Ascending aorta (tissue), 2 donors: Measurements from ENCODE around the gene UBB. TPM values are rescaled to one million over a fixed set of nuclear protein-coding genes. Genes with fewer than 3 reads are reported as not detected.
A peak's percentile ranks its signal among the peaks of the same experiment; 100 is the strongest.

Experiments used
- DNase-seq, 2 donors: peaks; one replicate each; pipeline ENCODE4 v3.0.0-alpha.2; 2019; ENCODE audit warnings: low spot score in 2 of 2
- H3K27ac ChIP-seq, 2 donors: fragments of 200-600 bp; sonication (generic); one replicate each; pipeline ENCODE4 v1.5.1; 2016 to 2017; ENCODE audit warnings: mild to moderate bottlenecking in 1 of 2
- H3K27me3 ChIP-seq: fragments of 200-600 bp; sonication (generic); one replicate; pipeline ENCODE4 v1.5.1; 2017
- H3K36me3 ChIP-seq, 2 donors: fragments of 200-600 bp; sonication (generic); one replicate each; pipeline ENCODE4 v1.5.1; 2016
- H3K4me1 ChIP-seq, 2 donors: fragments of 200-600 bp; sonication (generic); one replicate each; pipeline ENCODE4 v1.5.1; 2016 to 2017; ENCODE audit warnings: mild to moderate bottlenecking in 1 of 2
- H3K4me3 ChIP-seq, 2 donors: fragments of 200-600 bp; sonication (generic); one replicate each; pipeline ENCODE4 v1.5.1; 2016 to 2017; ENCODE audit warnings: mild to moderate bottlenecking in 1 of 2
- H3K9me3 ChIP-seq, 2 donors: fragments of 200-600 bp; sonication (generic); one replicate each; pipeline ENCODE4 v1.5.1; 2016
- intact Hi-C: fragments of 100-400 bp; cut with DNase I; formaldehyde crosslinking; loops from one replicate; pipeline ENCODE4 v1.15.1; 2023
- total RNA-seq: library from RNA; depleted of rRNA; stranded (reverse); fragments of >200 nt; gene quantifications from one replicate; pipeline ENCODE4 v1.1.0, GENCODE V29; 2016
- TF ChIP-seq, protein P1 (sequence below), 3 experiments: fragments of 200-600 bp in 2 of 3; fragments of 450-650 bp in 1 of 3; sonication (generic) in 2 of 3; IDR thresholded peaks; one replicate each; pipeline ENCODE4 v1.5.1; 2016 to 2019; ENCODE audit warnings: antibody characterized with exemption in 3 of 3, mild to moderate bottlenecking in 1 of 3, moderate library complexity in 1 of 3

UBB gene
- total RNA-seq, 1 donor from 2014 or later, result 615 TPM

DNA sequence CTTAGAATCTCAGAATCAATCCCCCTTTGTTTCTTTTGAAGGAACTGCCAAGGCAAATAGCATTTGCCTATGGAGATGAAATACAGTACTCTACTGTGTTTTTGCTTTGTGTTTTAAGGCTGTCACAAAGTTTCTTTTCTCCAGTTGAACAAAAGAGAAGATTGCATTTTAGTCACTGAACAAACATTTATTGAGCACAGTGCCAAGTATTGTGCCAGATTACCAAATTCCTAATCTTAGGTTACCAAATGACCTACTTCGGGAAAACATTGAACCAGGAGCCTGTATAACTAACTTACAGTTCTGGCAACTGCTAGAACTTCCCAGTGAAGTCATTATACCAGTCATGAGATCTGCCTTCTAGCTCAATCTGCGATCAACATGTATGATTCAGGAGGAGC lies 3.0 kb upstream of the UBB start:
- peaks cover 10 to 15% of the 10 kb centered on the region in 2 donors for H3K36me3 ChIP-seq
- peaks cover 7 to 29% of the 10 kb centered on the region in 2 donors for H3K4me1 ChIP-seq
- H3K27ac ChIP-seq, result peak overlapping the region; percentile 15 to 55
- TF ChIP-seq, protein P1, sequence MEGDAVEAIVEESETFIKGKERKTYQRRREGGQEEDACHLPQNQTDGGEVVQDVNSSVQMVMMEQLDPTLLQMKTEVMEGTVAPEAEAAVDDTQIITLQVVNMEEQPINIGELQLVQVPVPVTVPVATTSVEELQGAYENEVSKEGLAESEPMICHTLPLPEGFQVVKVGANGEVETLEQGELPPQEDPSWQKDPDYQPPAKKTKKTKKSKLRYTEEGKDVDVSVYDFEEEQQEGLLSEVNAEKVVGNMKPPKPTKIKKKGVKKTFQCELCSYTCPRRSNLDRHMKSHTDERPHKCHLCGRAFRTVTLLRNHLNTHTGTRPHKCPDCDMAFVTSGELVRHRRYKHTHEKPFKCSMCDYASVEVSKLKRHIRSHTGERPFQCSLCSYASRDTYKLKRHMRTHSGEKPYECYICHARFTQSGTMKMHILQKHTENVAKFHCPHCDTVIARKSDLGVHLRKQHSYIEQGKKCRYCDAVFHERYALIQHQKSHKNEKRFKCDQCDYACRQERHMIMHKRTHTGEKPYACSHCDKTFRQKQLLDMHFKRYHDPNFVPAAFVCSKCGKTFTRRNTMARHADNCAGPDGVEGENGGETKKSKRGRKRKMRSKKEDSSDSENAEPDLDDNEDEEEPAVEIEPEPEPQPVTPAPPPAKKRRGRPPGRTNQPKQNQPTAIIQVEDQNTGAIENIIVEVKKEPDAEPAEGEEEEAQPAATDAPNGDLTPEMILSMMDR (IDR thresholded peaks at IDR 0.05), result no peak
- H3K9me3 ChIP-seq, result no peaks in the 10 kb centered on the region
- intact Hi-C loops, result loop anchor here (2.0 kb wide), 1 partner anchor 91 kb away; no protein-coding TSS in a partner anchor
- no peak overlapping the region for H3K4me3 ChIP-seq
- no peaks in the 10 kb centered on the region for H3K27me3 ChIP-seq
- no peak for DNase-seq

DNA sequence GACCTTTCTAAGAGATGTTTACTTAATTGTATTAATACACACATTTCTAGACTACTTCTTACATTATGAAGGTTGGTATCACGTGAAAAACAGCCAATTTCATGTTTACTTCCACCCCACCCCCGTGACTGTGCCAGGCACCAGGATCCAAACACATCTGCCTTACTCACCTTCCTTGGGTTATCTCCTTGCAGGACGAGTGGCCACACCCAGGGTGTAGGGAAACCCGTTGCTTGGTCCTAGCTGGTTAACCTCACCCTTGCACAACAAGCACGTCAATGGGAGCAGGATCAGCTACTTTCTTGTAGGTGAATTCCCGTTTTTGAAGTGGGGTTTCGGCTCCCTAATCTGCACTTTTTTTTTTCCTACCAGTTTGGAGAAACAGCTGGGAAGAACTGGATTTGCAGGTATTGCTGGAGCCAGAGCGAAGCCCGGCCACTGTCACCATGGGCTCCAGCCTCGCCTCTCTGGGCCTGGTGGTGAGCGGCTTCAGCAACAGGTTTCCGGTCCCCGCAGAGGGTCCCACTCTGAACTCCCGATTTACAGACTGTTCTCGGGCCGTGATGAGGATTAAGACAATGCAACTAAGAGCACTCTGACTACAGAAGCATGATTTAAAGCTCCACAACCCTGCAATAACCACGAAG lies 2.1 kb upstream of the UBB start:
- no peak for DNase-seq
- Histone ChIP-seq H3K27me3 (no peaks in the 10 kb centered on the region), H3K9me3 (no peaks in the 10 kb centered on the region), H3K36me3 (peaks cover 15 to 23% of the 10 kb centered on the region in 2 donors), H3K27ac (peak overlapping the region; percentile 15 to 55), H3K4me3 (no peak overlapping the region), H3K4me1 (peaks cover 8 to 26% of the 10 kb centered on the region in 2 donors)
- TF ChIP-seq, protein P1 (IDR thresholded peaks at IDR 0.05), result no peak
- intact Hi-C loops, result loop anchor here (2.0 kb wide), 1 partner anchor 92 kb away; no protein-coding TSS in a partner anchor

DNA sequence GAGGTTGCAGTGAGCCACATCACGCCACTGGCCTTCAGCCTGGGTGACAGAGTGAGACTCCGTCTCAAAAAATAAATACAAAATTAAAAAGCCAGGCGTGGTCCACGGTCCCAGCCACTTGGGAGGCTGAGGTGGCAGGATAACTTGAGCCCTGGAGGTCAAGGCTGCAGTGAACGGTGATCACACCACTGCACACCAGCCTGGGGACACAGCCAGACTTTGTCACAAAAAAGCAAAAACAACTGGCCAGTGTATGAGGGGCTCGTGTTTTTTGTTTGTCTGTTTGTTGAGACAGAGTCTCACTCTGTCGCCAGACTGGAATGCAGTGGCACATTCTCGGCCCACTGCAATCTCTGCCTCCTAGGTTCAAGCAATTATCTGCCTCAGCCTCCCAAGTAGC lies 1.2 kb upstream of the UBB start:
- DNase-seq, result no peak
- Histone ChIP-seq H3K4me3 (peak overlapping the region in 1 of 2 donors; percentile 83), H3K4me1 (peaks cover 8 to 20% of the 10 kb centered on the region in 2 donors), H3K9me3 (no peaks in the 10 kb centered on the region), H3K36me3 (peaks cover 15 to 28% of the 10 kb centered on the region in 2 donors), H3K27me3 (no peaks in the 10 kb centered on the region), H3K27ac (no peak overlapping the region)
- intact Hi-C loops, result loop anchor here (2.0 to 5.0 kb wide), 3 partner anchors 39 to 143 kb away; no protein-coding TSS in a partner anchor
- TF ChIP-seq, protein P1 (IDR thresholded peaks at IDR 0.05), result no peak

DNA sequence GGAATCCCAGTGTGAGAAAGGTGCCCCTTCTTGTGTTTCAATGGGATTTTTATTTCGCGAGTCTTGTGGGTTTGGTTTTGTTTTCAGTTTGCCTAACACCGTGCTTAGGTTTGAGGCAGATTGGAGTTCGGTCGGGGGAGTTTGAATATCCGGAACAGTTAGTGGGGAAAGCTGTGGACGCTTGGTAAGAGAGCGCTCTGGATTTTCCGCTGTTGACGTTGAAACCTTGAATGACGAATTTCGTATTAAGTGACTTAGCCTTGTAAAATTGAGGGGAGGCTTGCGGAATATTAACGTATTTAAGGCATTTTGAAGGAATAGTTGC lies 567 bp downstream of the UBB start:
- Histone ChIP-seq H3K36me3 (peaks cover 15 to 28% of the 10 kb centered on the region in 2 donors), H3K4me3 (peak overlapping the region; percentile 82 to 83), H3K4me1 (peaks cover 8 to 19% of the 10 kb centered on the region in 2 donors), H3K27me3 (no peaks in the 10 kb centered on the region), H3K9me3 (no peaks in the 10 kb centered on the region), H3K27ac (peak overlapping the region; percentile 90 to 94)
- TF ChIP-seq, protein P1 (IDR thresholded peaks at IDR 0.05), result no peak
- intact Hi-C loops, result loop anchor here (1.0 to 5.0 kb wide), 3 partner anchors 37 to 141 kb away; no protein-coding TSS in a partner anchor
- DNase-seq, result no peak

DNA sequence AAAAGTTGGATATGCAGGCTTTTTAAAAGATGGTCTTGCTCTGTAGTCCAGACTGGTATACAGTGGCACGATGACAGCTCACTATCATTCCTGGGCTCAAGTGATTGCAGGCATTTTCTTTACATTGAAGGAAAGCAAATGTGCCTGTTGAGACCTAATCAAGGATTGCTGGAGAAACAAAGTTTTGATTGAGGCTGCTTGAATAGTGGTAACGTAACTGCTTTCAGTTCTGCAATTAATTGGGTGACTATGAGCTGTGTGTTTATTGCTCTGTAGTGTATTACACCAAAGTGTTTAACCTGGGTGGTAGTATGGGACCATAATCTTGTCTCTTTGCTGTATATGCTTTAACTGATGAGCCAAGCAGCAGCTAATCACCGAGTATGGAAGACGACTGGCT lies 2.3 kb downstream of the UBB start:
- intact Hi-C loops, result loop anchor here (5.0 kb wide), 1 partner anchor 139 kb away; no protein-coding TSS in a partner anchor
- Histone ChIP-seq H3K27me3 (no peaks in the 10 kb centered on the region), H3K36me3 (peaks cover 15 to 28% of the 10 kb centered on the region in 2 donors), H3K27ac (no peak overlapping the region), H3K9me3 (no peaks in the 10 kb centered on the region), H3K4me3 (peak overlapping the region in 1 of 2 donors; percentile 83), H3K4me1 (peaks cover 8 to 19% of the 10 kb centered on the region in 2 donors)
- no peak for DNase-seq
- TF ChIP-seq, protein P1 (IDR thresholded peaks at IDR 0.05), result no peak
